ENCODE data around the gene DIP2C.
"Not testable (repeated sequence)": the region's sequence is repeated elsewhere in the genome, so short reads cannot be mapped to it uniquely, and the experiment has no call there.

- TF ChIP-seq, protein P1, sequence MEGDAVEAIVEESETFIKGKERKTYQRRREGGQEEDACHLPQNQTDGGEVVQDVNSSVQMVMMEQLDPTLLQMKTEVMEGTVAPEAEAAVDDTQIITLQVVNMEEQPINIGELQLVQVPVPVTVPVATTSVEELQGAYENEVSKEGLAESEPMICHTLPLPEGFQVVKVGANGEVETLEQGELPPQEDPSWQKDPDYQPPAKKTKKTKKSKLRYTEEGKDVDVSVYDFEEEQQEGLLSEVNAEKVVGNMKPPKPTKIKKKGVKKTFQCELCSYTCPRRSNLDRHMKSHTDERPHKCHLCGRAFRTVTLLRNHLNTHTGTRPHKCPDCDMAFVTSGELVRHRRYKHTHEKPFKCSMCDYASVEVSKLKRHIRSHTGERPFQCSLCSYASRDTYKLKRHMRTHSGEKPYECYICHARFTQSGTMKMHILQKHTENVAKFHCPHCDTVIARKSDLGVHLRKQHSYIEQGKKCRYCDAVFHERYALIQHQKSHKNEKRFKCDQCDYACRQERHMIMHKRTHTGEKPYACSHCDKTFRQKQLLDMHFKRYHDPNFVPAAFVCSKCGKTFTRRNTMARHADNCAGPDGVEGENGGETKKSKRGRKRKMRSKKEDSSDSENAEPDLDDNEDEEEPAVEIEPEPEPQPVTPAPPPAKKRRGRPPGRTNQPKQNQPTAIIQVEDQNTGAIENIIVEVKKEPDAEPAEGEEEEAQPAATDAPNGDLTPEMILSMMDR (IDR thresholded peaks at IDR 0.05): not testable (repeated sequence)
- not testable (repeated sequence) for TF ChIP-seq POLR2AphosphoS5 (IDR thresholded peaks at IDR 0.05; ENCODE audit: insufficient read depth in 1 of 2, low read depth in 1 of 2); POLR2A (IDR thresholded peaks at IDR 0.05)
These were observed 264.1 kb downstream of the DIP2C start for GRCh38 chr10:425365-425764.
